Activated CD8-positive, alpha-beta memory T cell treated with anti-CD3 and anti-CD28 coated beads for 36 hours (primary cell): ENCODE data around the gene EFCAB8. TPM values are rescaled to one million over a fixed set of nuclear protein-coding genes. Genes with fewer than 3 reads are reported as not detected.

Experiments used
- CTCF ChIA-PET: fragments of 350-600 bp; sonication (Branson Sonifier 250); formaldehyde crosslinking; loops from one replicate; lab custom pipeline; 2021; ENCODE audit warnings: antibody characterized with exemption; lab: Charles Lee
- POLR2A ChIA-PET: fragments of 350-600 bp; sonication (Branson Sonifier 250); formaldehyde crosslinking; loops from one replicate; lab custom pipeline; 2021; ENCODE audit warnings: antibody characterized with exemption; lab: Charles Lee
- total RNA-seq, 2 experiments: library from RNA; stranded (reverse); gene quantifications; one replicate each; pipeline ENCODE4 v1.2.3, GENCODE V29; 2021

The EFCAB8 gene
- total RNA-seq, 2 experiments from 2014 or later: 0.21 to 0.94 TPM

DNA sequence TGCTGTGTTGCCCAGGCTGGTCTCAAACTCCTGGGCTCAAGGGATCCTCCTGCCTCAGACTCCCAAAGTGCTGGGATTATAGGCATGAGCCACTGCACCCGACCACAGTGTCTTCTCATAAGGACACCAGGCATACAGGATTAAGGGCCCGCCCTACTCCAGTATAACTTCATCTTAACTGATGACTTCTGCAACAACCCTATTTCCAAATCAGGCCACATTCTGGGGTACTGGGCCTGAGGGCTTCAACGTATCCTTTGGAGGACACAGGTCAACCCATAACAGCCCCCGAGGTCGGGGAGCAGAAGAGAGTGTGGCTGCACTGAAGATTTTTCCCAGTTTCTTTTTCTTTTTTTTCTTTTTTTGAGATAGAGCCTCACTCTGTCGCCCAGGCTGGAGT is 105.9 kb downstream of the EFCAB8 start:
- POLR2A ChIA-PET: no interaction called here

DNA sequence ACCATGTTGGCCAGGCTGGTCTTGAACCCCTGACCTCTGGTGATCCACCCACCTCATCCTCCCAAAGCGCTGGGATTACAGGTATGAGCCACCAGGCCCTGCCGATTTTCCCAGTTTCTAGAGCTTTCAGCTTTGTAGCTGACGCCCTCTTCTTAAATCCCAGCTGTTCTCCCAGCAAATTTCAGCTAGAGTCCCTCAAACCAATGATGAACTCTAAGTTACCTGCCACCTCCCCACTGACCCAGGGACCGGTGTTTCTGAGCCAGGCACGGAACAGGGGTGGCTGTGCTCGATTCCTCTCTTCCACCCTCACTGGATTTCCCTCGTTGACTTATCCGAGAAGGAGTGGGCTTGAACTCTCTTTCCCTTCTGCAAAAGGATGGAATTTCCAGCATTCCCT is 106.4 kb downstream of the EFCAB8 start:
- POLR2A ChIA-PET: no interaction called here
- CTCF ChIA-PET: no interaction called here

More for the DNA sequence above, 105.9 kb downstream of the EFCAB8 start:
- CTCF ChIA-PET: no interaction called here

DNA sequence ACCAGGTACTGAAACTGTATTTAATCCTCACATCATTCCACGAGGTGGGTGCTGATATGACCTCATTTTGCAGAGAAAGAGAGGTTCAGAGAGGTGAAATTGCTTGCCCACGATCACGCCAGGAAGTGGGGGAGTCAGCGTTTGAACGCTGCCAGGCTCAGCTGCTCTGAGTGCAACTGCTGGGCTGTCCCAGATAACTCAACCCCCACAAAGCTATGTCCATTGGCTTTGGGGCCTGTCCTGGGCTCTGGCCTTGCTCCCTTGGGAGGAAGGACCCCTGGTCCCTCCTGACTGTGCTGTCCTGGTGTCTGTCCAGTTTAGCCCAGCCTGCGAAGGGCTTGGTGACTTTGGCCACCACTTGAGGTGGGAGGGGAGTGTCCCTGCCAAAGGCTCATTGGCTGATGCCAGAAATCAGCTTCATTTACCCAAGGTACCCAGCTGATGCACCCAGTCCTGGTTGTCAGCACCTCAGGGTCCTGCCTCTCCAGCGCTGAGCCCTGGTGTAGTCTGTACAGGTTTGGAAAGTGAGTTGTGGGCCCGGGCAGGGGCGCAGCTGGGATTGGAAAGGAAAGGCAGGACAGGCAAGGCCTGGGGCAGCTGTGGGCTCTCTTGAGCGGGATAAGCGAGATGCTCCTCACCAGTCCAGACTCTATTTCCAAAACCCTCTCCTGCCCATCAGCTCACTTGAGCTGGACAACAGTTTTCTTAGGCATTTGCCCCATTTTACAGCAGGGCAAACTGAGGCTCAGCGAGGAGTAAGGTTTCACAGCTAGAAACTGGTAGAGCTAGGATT is 107.1 kb downstream of the EFCAB8 start:
- ChIA-PET CTCF (interaction anchor here (0.9 to 2.2 kb wide), 2 partner anchors 39 to 60 kb away, joined by 3 to 5 read pairs; no protein-coding TSS in a partner anchor), POLR2A (no interaction called here)

DNA sequence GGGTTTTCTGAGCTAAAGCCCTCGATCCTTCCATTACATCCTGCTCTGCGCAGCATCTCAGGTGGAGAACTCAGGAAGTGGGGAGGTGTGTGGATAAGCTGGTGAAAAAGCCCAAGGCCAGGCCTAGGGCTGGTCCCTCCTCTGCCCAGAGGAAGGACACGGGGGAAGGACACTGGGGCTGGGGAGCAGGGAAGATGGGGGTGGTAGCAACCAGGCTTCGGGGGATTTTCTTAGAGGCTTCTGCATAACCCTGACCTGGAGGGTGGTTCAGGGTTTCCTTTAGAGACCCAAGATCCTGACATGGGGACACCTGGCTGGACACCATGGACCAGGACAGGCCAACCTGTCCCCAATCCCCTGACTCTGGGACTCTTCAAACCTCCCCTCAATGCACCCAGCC is 107.7 kb downstream of the EFCAB8 start:
- ChIA-PET CTCF (interaction anchor here (0.9 to 2.2 kb wide), 3 partner anchors 39 to 146 kb away, joined by 3 to 5 read pairs (median 3); no protein-coding TSS in a partner anchor), POLR2A (no interaction called here)

DNA sequence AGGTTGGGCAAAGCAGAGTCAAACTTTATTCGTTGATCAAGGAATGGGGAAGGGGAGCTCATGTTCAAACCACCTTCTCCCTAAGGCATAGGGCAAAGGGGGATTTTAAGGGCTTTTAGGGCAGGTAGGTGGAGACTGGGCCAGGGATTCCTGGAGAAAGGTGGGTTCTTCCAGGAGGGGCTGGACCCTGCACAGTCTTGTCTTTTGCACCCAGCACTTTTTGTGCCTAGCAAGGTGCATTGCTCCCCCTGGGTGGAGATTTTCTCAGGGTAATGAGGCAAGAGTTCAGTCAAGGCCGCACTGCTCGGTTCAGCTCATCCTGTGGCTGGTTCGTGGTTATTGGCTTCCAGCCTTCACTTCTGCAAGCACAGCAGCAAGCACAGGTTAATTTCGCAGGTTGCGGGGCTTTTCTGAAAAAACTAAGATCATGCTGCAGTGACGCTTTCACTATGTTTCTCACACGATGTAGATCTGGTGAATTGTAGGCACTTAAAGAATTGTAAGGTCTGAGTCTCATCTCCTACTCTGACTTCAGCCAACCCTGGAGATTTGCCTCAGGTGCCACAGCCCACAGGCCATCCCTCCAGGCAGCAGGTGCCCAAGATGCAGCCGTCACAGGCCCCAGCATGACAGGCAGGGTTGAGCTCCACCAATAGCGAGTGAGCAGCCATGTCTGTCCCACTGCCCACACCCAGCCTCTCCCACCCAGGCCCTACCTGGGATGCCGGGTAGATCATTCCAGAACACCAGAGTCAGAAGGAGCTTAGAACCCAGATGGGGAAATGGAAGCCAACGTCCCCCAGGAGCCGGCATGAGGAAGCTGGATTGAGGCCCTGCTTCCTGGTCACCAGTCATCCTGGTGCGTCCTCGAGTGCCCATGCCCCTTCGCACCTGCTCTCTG is 108.4 kb downstream of the EFCAB8 start:
- POLR2A ChIA-PET: interaction anchor here (0.8 kb wide), 1 partner anchor 700 kb away, joined by 3 read pairs; no protein-coding TSS in a partner anchor
- CTCF ChIA-PET: interaction anchor here (1.0 to 2.2 kb wide), 3 partner anchors 10 to 146 kb away, joined by 3 to 5 read pairs (median 3); no protein-coding TSS in a partner anchor

DNA sequence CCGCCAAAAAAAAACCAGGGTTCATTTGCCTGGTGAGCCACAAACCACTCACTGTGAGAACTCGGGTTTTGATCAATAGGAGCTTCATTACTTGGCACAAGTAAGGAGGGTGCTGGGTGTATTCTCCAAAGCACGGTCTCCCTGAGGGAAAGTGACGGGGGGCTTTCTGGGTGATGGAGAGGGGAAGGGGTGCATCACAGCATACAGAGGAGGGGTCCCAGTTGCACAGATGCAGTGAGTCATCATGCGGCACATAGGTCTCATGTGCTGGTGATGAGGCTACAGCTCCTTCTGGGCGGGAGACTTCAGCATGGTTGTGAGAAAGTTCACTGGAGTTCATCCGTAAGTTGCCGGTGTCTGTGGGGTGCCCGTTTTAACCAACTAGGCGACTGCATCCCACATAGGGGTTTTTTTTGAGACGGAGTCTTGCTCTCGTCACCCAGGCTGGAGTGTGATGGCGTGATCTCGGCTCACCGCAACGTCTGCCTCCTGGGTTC is 109.3 kb downstream of the EFCAB8 start:
- ChIA-PET CTCF (interaction anchor here (1.0 to 2.2 kb wide), 2 partner anchors 9 to 37 kb away, joined by 3 to 5 read pairs; no protein-coding TSS in a partner anchor), POLR2A (interaction anchor here (0.8 to 0.9 kb wide), 2 partner anchors 148 to 699 kb away, joined by 3 to 4 read pairs; no protein-coding TSS in a partner anchor)

DNA sequence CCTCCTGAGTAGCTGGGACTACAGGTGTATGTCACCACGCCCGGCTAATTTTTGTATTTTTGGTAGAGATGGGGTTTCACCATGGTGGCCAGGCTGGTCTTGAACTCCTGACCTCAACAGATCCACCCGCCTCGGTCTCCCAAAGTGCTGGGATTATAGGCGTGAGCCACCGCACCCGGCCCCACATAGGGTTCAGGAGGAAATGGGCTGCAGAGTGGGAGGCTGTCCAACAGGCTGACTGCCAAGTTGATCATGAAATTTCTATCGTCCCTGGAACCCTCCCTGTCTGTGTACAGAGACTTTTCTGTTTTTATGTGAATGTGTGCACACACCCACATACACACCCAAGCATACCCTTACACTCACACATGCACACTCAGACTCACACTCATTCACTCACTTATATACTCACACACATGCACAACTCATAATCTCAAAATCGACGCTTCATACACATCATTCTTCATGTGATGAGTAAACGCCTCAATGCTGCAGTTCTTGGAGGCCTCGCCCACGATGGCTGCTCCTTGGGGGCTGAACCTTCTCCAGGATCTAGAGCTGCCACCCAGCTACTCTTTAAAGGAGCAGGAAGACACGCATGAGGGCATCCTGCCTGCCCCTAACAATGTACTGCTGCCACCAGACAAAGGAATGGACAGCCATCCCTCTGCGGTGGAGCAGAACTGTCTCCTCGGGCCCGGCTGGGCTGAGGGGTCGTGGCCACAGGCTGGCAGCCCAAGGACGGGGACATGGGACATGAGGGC is 109.9 kb downstream of the EFCAB8 start:
- ChIA-PET CTCF (no interaction called here), POLR2A (interaction anchor here (0.6 to 0.9 kb wide), 3 partner anchors 148 to 1707 kb away, joined by 3 to 13 read pairs (median 4); no protein-coding TSS in a partner anchor)

DNA sequence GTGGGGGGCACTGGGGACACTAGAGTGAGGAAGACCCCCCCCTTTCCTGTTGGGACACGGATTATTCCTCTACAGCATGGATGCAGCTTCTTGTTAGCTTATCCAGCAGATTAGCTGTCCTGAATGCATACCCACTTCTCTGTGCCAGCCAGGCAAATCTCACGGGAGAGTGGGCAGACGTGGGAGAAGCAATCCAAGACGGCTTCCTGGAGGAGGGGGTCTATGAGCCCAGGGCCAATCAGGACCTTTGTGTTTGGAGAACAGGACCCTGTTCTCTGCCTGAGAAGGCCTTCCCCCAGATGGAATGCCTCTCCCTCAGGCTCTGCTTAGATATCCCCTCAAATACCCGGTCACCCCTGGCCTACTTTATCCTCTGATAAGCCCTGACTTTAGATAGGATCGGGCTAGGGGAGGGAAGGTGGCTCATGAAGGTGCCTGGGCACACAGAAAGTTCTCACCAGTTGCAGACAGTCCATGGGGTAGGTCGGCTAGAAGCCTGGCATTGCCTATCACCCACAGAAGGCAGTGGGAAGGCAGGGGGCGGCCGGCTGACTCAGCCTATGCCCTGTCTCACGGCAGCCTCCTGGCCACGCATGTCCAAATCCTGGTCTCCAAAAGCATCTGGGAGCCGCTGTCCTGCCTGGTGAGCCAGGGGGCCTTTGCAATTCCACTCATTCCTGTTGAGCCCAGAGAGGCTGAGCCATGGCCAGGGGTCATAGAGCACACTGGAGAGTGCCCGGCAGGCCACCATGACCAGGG is 110.8 kb downstream of the EFCAB8 start:
- POLR2A ChIA-PET: no interaction called here
- CTCF ChIA-PET: no interaction called here

DNA sequence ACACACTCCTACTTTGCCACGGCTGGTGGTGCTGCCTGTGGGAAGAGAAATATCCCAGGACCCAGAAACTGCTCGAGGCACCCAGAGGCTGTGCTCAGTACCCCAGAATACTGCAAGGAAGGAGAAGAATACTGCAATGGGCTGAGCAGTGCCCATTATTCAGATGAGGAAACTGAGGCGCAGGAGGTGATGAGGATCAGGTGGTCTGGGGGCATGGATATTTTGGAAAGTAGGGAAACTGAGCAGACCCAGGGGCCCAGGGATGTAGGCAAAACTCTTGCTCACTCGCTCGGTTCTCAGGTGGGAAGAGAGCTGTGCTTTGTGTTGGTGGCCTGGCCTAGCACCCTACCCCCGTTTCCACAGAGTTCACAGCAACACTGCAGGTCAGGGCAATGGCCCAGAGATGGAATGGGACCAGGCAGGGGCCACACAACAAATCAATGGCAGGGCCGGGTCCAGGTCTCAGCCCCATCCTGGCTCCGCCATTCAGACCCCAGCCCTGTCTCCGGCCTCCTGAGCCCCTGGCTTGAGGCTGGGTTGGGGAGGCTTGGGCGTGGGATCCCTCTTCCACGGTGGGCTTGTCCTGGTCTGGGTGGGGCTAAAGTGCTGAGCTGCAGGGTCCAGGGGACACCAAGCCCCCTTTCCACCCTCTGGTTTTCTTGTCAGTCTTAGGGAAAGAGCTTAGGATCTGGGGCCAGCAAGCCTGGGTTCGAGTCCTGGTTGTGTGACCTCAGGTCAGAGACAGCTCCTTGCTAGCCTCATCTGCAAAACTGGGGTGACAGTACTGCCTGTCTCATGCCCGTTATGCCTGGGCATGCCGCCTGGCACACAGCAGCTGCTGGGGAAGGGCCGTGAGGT is 111.6 kb downstream of the EFCAB8 start:
- ChIA-PET POLR2A (no interaction called here), CTCF (interaction anchor here (0.7 kb wide), 1 partner anchor 68 kb away, joined by 3 read pairs; no protein-coding TSS in a partner anchor)

DNA sequence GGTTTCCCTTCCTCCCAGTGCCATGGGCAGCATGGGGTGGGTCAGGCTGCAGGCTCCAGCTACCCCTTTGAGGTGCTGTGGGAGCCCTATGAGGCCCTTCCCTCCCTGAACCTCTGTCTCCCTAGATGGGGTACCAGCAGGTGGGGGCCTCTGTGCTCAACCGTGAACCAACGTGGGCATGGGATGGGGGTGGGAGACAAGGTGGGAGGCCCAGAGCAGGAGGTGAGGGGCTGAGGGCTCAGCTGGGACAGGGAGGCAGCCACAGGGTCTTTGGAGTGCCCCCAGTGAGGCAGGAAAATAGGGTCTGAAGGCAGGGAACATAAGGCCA is 112.2 kb downstream of the EFCAB8 start:
- POLR2A ChIA-PET: no interaction called here
- CTCF ChIA-PET: interaction anchor here (0.7 kb wide), 1 partner anchor 69 kb away, joined by 3 read pairs; no protein-coding TSS in a partner anchor

DNA sequence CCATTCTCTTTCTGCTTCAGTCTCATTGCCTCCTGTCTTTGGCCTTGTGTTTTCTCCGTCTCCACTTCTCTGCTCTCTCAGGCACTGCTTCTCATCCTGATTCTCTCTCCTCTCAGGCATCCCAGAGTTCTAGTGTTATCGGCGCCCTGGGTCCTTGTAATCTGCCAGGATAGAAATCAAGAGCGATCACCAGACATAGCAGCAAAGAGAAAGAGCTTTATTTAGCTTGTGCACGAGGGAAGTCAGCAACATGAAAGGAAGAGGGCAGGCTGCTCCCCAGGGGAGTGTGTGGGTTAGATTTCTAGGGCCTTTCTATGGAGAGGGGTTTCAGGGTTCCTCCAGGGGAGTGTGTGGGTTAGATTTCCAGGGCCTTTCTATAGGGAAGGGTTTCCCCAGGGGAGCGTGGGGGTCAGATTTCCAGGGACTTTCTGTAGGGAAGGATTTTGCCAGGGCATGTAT is 113.0 kb downstream of the EFCAB8 start:
- CTCF ChIA-PET: interaction anchor here (1.2 to 1.6 kb wide), 2 partner anchors 22 to 26 kb away, joined by 3 to 5 read pairs; no protein-coding TSS in a partner anchor
- POLR2A ChIA-PET: no interaction called here

DNA sequence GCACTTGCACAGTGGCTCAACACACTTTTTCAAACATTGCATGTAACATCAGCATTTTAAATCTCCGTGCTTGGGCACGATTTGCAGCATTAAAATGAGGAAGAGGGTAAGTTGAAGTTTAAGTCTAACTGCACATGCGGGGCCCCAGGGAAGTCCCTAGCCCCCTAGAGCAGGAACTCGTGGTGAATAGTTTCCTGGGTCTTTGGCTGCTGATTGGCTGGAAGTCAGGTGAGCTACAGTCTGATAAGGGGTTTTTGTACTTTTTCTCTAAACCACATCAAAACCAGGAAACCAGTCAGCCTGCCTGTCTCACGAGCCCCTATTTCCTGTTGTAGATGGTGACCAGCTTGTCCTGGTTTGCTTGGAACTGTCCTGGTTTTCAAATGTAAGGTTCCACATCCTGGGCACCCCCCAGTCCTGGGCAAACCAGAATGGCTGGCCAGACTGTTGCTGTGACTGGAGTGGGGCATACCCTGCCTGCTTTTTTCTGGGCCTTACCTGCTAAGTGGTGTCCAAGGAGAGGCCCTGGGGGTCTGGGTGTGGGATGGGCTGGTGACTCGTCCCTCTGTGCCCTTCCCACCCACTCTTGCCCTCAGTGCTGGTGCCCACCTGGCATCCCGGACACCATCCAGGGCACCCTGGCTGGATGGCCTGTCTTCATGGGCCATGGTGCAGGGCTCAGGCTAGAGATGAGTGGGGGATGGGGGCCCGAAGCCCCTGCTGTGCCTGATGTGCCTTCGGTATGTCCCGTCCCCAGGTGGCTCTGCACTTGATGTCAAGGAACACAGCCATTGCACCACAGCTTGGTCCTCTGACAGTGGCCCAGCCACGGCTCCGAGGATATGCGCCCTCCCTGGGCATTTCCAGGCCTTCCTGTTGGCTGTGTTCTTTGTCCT is 113.7 kb downstream of the EFCAB8 start:
- CTCF ChIA-PET: interaction anchor here (1.2 to 1.6 kb wide), 2 partner anchors 22 to 26 kb away, joined by 3 to 5 read pairs; no protein-coding TSS in a partner anchor

DNA sequence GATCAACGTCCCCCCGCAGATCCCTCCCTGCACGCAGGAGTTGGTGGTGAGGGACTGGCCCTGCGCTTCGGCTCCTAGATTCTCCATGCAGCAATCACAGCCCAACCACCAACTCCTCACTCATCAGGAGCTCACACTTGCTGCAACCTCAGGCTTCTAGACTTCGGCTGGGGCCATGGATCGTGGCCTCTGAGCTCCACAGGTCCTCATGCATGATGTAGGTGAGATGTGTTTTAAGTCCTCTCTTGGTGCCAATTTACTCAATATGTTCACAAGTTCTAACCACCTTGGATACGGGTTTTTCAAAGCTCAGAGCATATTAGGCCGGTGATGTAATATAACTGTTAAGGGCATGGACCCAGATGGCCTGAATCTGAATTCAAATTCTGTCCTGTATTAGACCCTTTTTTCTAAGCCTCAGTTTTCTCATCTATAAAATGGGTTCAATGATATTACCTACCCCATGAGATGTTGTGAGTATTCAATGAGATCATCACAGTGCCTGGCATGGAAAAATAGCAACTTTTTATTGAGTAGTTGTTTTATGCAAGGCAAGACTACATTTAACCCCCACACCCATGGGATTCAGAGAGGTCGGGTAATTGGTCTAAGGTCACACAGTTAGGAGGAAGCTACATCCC is 114.5 kb downstream of the EFCAB8 start:
- ChIA-PET POLR2A (interaction anchor here (0.5 kb wide), 1 partner anchor 195 kb away, joined by 3 read pairs; no protein-coding TSS in a partner anchor), CTCF (interaction anchor here (0.6 to 1.6 kb wide), 4 partner anchors 8 to 27 kb away, joined by 3 to 5 read pairs (median 4); no protein-coding TSS in a partner anchor)

More for the DNA sequence above, 113.7 kb downstream of the EFCAB8 start:
- POLR2A ChIA-PET: no interaction called here

DNA sequence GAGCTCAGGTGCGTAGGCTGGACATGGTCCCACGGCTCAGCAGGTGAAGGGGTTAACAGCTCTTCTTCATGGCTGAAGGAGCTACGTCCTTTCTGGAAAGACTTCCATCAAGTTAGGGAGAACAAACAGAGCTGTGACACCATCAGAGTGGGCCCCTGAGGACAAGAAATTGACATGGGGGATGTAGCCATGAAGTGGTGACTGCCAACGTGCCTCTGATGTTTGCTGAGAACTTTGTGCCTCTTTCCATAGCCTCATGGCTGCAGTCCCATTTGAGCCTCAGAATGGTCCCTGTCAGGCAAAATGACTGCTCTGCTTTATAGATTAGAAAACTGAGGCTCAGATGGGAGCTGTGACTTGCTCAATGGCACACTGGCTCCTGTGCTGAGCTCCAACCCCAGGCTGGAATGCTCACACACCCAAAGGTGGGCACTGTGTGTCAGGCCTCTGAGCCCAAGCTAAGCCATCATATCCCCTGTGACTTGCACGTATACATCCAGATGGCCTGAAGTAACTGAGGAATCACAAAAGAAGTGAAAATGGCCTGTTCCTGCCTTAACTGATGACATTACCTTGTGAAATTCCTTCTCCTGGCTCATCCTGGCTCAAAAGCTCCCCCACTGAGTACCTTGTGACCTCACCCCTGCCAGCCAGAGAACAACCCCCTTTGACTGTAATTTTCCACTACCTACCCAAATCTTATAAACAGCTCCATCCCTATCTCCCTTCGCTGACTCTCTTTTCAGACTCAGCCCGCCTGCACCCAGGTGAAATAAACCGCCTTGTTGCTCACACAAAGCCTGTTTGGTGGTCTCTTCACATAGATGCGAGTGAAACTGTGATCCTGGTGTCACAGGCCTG is 115.7 kb downstream of the EFCAB8 start:
- ChIA-PET CTCF (interaction anchor here (1.0 to 1.4 kb wide), 3 partner anchors 19 to 29 kb away, joined by 4 to 5 read pairs (median 4); no protein-coding TSS in a partner anchor), POLR2A (interaction anchor here (0.5 kb wide), 1 partner anchor 196 kb away, joined by 3 read pairs; no protein-coding TSS in a partner anchor)
